Activated CD4-positive, alpha-beta T cell treated with anti-CD3 and anti-CD28 coated beads, Interleukin-2, amount 50 U/mL, for 24 hours (primary cell): ENCODE results near the gene SEMA3A.

Source experiments
- DNase-seq, 2 donors: peaks; one replicate each; pipeline ENCODE4 v3.0.0-alpha.2; 2020; ENCODE audit warnings: low read depth in 1 of 2, low spot score in 1 of 2

SEMA3A gene

GRCh38 chr7:84022009-84022408 is 172.6 kb downstream of the SEMA3A start:
- DNase-seq = no peak

- DNase-seq = no peak
Measured at GRCh38 chr7:84021292-84021908, 173.2 kb downstream of the SEMA3A start.

DNA sequence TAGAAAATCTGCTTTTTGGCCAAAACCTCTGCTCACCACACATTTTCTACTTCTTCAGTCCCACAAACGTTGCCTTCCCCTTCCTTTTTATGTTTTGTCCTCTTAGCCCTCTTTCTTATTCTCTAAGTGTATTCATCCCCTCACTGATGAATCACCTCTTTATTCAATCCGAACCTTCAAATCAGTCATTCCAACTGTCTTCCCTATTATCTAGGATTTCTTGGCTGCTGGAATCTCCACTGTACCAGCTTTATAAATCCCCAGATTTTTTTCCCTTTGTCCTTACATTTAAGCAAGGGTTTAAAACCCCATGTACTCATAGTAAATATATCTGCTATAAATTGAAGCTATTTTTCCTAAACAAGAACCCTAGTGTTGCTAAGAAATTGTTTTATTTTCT is 176.9 kb downstream of the SEMA3A start:
- no peak for DNase-seq

DNA sequence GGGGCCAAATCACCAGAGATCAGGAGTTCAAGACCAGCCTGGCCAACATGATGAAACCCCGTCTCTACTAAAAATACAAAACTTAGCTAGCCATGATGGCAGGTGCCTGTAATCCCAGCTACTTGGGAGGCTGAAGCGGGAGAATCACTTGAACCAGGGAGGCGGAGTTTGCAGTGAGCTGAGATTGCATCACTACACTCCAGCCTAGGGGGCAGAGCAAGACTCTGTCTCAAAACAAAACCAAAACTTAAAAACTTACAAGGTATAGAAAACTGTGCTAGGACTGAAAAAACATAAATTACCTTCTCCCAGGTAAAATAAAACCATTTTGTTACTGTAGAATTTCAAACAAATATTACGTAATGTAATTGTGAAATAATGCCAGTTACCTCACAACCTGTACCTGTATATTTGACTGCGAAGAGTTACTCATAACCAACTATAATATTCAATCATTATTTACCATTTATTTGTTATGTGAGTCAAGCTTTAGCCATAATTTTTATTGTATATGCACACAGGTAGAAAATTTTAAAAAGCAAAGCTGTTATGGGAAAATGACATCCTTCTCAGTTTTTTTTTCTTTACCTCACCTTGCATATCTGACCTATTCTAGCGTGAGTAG is 180.9 kb downstream of the SEMA3A start:
- DNase-seq = no peak

- DNase-seq = no peak
Measured at GRCh38 chr7:84009782-84010181, 184.8 kb downstream of the SEMA3A start.

DNA sequence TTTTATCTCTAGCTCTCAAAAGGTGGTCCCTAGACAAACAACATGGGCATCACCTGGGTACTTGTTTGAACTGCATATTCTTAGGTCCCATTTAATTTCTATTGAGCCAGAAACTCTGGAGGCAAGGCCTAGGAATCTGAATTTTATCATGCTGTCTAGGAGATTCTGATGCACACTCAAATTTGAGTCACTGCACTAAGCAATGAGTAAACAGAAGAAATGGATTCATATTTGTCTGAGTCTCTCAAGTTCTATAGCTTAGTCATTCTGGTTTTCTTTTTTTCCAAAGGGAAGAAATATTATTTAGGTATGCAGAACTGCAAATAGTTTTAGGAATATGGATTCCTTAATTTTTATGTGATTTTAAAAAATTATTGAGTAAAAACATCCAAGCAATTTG is 185.5 kb downstream of the SEMA3A start:
- no peak for DNase-seq

GRCh38 chr7:84003191-84003590 is 191.4 kb downstream of the SEMA3A start:
- DNase-seq = no peak

DNA sequence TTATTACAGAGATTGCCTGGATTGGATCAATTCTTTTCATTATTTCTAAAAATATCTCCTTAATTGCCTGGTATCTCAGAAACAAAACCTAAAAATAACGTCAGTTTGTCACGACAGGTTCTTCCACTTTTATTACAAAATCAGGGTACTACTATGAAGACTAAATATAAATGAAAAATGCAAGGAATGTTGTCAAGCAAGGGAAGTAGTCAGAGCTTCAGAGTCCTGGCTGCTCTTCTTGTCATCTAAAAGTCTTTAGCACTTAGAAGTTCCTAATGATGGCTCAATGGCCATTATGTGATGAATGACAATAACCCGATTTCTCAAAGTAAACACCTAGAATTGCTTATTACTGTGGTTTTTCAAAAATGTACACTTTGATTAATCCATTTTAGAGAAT is 192.2 kb downstream of the SEMA3A start:
- no peak for DNase-seq

DNA sequence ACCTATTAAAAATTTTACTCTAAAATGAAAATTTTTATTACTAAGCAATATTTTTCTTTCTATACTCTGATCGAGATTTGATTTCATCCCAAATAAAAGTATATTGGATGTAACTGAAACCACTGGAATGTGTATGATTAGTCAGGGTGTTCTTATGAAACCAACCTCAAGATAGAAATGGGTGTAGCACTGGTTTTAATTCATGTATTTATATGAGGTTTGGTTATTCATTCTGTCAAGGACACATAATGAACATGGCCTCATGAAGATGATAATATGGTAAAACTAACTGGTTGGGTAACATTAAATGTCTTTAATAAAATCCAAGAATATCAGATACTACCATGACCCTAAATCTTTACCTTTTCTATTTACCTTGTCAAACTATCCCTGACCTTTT is 197.7 kb downstream of the SEMA3A start:
- DNase-seq = no peak

- DNase-seq = no peak
Measured at GRCh38 chr7:83987764-83988163, 206.8 kb downstream of the SEMA3A start.

- no peak for DNase-seq
Measured at GRCh38 chr7:83985821-83986220, 208.8 kb downstream of the SEMA3A start.

DNA sequence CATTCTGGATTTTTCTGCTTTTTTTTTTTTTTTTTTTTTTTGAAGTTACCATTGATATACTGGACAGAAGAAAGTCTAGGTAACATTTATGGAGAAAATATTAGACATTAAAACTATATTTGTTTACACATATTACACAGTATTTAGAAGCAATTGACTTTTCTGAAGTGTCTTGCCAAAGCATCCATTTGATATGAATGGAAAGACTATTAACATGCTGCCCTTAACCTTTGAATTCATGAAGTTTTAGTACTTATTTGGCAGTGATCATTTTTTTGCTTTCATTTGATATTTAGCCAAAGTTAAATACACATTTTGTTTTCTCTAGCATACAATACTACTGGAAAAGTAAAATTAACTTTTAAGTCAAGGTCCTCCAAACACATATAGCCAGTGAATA is 210.0 kb downstream of the SEMA3A start:
- no peak for DNase-seq

GRCh38 chr7:83984076-83984475 is 210.5 kb downstream of the SEMA3A start:
- DNase-seq = no peak

DNA sequence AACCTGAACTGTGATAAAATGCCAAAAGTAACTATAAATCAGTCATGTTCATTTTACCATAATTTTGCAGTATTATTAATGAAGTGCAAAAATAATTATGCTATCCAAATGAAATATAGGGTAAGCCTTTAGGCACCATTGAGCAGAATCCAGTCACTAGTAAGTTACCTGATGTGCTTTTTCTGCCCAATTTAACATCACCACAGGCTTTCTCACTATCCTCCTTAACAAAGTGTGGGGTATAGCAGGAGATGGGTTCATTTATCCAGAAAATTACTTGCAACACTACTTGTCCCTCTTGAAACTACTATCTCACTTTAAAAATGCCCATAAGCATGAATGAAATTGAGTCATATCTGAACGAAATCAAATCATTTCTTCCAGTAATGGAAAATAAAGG is 211.0 kb downstream of the SEMA3A start:
- no peak for DNase-seq

DNA sequence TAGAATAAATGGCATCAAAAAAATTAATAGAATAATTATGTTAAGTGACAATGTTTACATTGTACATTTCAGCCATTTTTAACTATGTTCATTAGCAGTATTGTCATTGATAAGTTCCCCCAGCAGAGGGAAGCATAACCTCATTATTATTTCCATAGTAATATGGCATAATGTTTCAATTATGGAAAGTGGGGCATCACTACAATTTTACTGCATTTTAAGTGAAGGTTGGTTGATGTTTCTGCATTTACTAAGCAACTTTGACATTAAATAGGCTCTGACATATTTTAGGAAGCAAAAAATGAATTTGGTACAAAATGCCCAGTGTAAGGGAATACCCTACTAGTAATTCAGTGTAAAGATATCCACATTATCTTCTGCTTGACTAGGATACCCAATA is 218.3 kb downstream of the SEMA3A start:
- DNase-seq = peak in 1 of 2 donors; percentile 10

- no peak for DNase-seq
Measured at GRCh38 chr7:83970081-83970480, 224.5 kb downstream of the SEMA3A start.

GRCh38 chr7:83964318-83964717 is 230.3 kb downstream of the SEMA3A start:
- DNase-seq = no peak

GRCh38 chr7:83957333-83957732 is 237.3 kb downstream of the SEMA3A start:
- DNase-seq = no peak

DNA sequence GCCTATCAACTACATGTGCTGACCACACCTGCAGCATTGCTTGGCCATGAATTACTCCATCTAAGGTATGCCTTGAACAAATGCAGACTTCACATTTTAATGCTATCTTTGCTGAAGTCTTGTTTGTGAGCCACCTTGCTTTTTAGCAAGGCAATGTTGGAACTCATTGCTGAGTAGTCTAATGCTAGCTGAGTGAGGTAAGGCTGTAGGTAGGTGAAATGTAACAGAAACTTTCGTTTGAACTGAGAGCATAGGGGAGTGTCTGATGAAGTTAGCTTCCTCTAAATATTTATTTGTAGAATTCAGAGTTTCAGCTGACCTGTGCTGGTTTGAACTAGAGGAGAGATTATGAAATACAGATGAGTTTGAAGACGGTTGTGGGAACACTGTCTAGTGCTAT is 238.5 kb downstream of the SEMA3A start:
- no peak for DNase-seq

- DNase-seq = no peak
Measured at GRCh38 chr7:83952236-83952635, 242.4 kb downstream of the SEMA3A start.

- no peak for DNase-seq
Measured at GRCh38 chr7:83947260-83947659, 247.3 kb downstream of the SEMA3A start.

DNA sequence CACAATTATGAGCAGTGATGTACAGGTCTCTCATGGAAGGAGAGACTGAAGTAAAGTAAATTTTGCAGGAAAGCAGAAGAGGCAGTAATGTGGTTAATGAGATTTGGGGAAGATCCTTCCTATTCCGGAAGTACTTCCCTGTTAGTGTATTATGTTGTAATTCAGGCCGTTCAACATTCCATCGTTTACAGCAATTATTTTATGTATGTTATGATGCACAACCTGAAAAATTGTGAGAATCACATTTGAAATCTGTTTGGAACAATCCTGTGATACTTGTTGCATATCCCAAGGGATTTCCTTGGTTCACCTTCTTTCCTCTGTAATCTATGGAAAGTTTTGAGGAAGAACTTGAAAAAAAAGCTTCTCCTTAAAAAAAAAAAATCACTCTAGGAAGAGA is 247.8 kb downstream of the SEMA3A start:
- no peak for DNase-seq

DNA sequence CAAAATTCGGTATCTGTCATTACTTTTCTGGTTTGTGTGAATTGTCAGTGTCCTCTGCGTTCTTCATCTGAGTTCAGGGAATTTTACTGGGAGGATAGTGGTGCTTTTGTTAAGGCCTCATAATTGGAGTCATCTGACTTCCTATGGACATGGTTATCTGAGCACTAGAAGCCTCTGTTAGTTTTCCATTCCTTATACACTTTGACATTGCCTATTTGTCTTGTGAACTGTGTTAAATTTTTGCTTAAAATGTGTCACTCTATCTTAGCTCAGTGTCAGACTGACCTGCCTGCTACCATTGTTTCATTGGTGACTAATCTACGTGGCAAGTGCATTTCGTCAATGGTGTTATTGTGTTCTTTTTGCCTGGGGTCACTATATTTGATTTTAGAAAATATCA is 253.3 kb downstream of the SEMA3A start:
- no peak for DNase-seq
